Ishikawa (cell line): ENCODE data around the gene UFSP2.

Experiments
- CEBPB ChIP-seq: IDR thresholded peaks from 2 replicates; pipeline ENCODE4 v1.6.1; 2012
- EP300 ChIP-seq: IDR thresholded peaks from 2 replicates; pipeline ENCODE4 v1.6.1; 2012; ENCODE audit warnings: borderline replicate concordance
- FOXM1 ChIP-seq: IDR thresholded peaks from 2 replicates; pipeline ENCODE4 v1.6.1; 2012; ENCODE audit warnings: low read depth, borderline replicate concordance
- MAX ChIP-seq: IDR thresholded peaks from 2 replicates; pipeline ENCODE4 v1.6.1; 2012
- NFIC ChIP-seq: IDR thresholded peaks from 2 replicates; pipeline ENCODE4 v1.6.1; 2012
- RAD21 ChIP-seq: IDR thresholded peaks from 2 replicates; pipeline ENCODE4 v1.6.1; 2012; ENCODE audit warnings: low read depth
- REST ChIP-seq: IDR thresholded peaks from 2 replicates; pipeline ENCODE4 v1.6.1; 2012; ENCODE audit warnings: low read depth, mild to moderate bottlenecking
- TAF1 ChIP-seq: IDR thresholded peaks from 2 replicates; pipeline ENCODE4 v1.6.1; 2012; ENCODE audit warnings: low read depth, mild to moderate bottlenecking
- TCF12 ChIP-seq: IDR thresholded peaks from 2 replicates; pipeline ENCODE4 v1.6.1; 2012; ENCODE audit warnings: low read depth
- ZBTB7A ChIP-seq: IDR thresholded peaks from 2 replicates; pipeline ENCODE4 v1.6.1; 2012; ENCODE audit warnings: low read depth

- peak; percentile 69 for TF ChIP-seq REST
- peak; percentile 7; the same call in 1 of the 2 replicates for TF ChIP-seq EP300
- TF ChIP-seq RAD21, result peak; percentile 10; the same call in 1 of the 2 replicates
- TF ChIP-seq TAF1, result no peak; the same call in 1 of the 2 replicates
- TF ChIP-seq FOXM1, result no peak
- peak; percentile 99 for TF ChIP-seq MAX
- no peak for TF ChIP-seq ZBTB7A
- peak; percentile 33; the same call in 1 of the 2 replicates for TF ChIP-seq TCF12
- no peak for TF ChIP-seq CEBPB
- TF ChIP-seq NFIC, result peak; percentile 19; the same call in 1 of the 2 replicates
These were observed 29.6 kb downstream of the UFSP2 start for GRCh38 chr4:185395956-185396723.
